Esophagus squamous epithelium (tissue), 5 donors: ENCODE results near the gene CBFA2T2. TPM values are rescaled to one million over a fixed set of nuclear protein-coding genes. Genes with fewer than 3 reads are reported as not detected.

Experiments
- DNase-seq: peaks from one replicate; lab custom pipeline; 2025; lab: John Stamatoyannopoulos, UW
- H3K27ac ChIP-seq, 4 donors: fragments of 200-600 bp; sonication (generic); one replicate each; pipeline ENCODE4 v1.5.1; 2016 to 2019; ENCODE audit warnings: mild to moderate bottlenecking in 1 of 4
- H3K27me3 ChIP-seq, 4 donors: fragments of 200-600 bp; sonication (generic); 1 replicate in 3 of 4; 2 replicates in 1 of 4; pipeline versions ENCODE4 v1.5.1 to v1.6.0; 2017 to 2021; ENCODE audit warnings: antibody characterized with exemption in 1 of 4
- H3K36me3 ChIP-seq, 3 donors: fragments of 200-600 bp; sonication (generic); one replicate each; pipeline ENCODE4 v1.5.1; 2016 to 2019
- H3K4me1 ChIP-seq, 3 donors: fragments of 200-600 bp; sonication (generic); one replicate each; pipeline ENCODE4 v1.5.1; 2017 to 2019
- H3K4me3 ChIP-seq, 4 donors: fragments of 200-600 bp; sonication (generic); 1 replicate in 3 of 4; 2 replicates in 1 of 4; pipeline ENCODE4 v1.5.1; 2016 to 2019; ENCODE audit warnings: mild to moderate bottlenecking in 2 of 4, moderate library complexity in 1 of 4
- H3K9me3 ChIP-seq, 3 donors: fragments of 200-600 bp; sonication (generic); one replicate each; pipeline ENCODE4 v1.5.1; 2016 to 2019
- CTCF ChIP-seq, 6 experiments: fragments of 450-650 bp in 4 of 6; fragments of 200-600 bp in 2 of 6; sonication (generic) in 2 of 6; IDR thresholded peaks; one replicate each; pipeline ENCODE4 v1.5.1; 2016 to 2019; ENCODE audit warnings: antibody characterized with exemption in 6 of 6, mild to moderate bottlenecking in 4 of 6, moderate library complexity in 4 of 6
- POLR2A ChIP-seq, 4 donors: fragments of 450-650 bp; IDR thresholded peaks; one replicate each; pipeline ENCODE4 v1.6.1; 2017; ENCODE audit warnings: antibody characterized with exemption in 4 of 4, mild to moderate bottlenecking in 4 of 4, moderate library complexity in 3 of 4
- WGBS, 2 donors: methylation state at CpG; one replicate each; pipeline ENCODE4 v1.1.5; 2018; 5-methylcytosine and 5-hydroxymethylcytosine counted together
- intact Hi-C: fragments of 100-400 bp; cut with DNase I; formaldehyde crosslinking; loops from one replicate; pipeline ENCODE4 v1.15.0; 2022
- total RNA-seq, 4 donors: library from RNA; depleted of rRNA; stranded (reverse); fragments of >200 nt; gene quantifications; one replicate each; pipeline ENCODE4 v1.1.0, GENCODE V29; 2016
- donor health status: DM: yes; HTN: yes; CAD: no.

CBFA2T2 gene
- total RNA-seq, 4 donors from 2014 or later = 10.5 to 15.6 (median 10.8) TPM

- Histone ChIP-seq H3K9me3 (no peaks in the 10 kb centered on the region), H3K36me3 (peaks cover 0 to 28% (median 0%) of the 10 kb centered on the region in 3 donors), H3K27ac (peak overlapping the region in 3 of 4 donors; percentile 81 to 94 (median 91)), H3K27me3 (no peaks in the 10 kb centered on the region), H3K4me1 (peaks cover 38 to 87% (median 39%) of the 10 kb centered on the region in 3 donors), H3K4me3 (peak overlapping the region in 3 of 4 donors; percentile 61 to 87 (median 74))
- 57 to 60% methylated on average over 3 to 8 of the region's 17 CpGs for WGBS, 2 donors
- no peak for DNase-seq
- intact Hi-C loops = no loop called here
- TF ChIP-seq POLR2A (IDR thresholded peaks at IDR 0.05) (no peak), CTCF (IDR thresholded peaks at IDR 0.05) (no peak)
Observed at GRCh38 chr20:33672426-33673113, 182.7 kb downstream of the CBFA2T2 start.

- H3K4me1 ChIP-seq = peaks cover 34 to 85% (median 34%) of the 10 kb centered on the region in 3 donors
Observed at GRCh38 chr20:33673114-33673409, 183.2 kb downstream of the CBFA2T2 start.

GRCh38 chr20:33673410-33674293, 183.8 kb downstream of the CBFA2T2 start:
- no peak for TF ChIP-seq CTCF (IDR thresholded peaks at IDR 0.05)
- no peak for TF ChIP-seq POLR2A (IDR thresholded peaks at IDR 0.05)
- intact Hi-C loops = no loop called here
- no peaks in the 10 kb centered on the region for H3K27me3 ChIP-seq
- WGBS, 2 donors = 12 to 60% methylated on average over 5 to 19 of the region's 29 CpGs
- H3K4me1 ChIP-seq = peaks cover 28 to 79% (median 29%) of the 10 kb centered on the region in 3 donors
- H3K36me3 ChIP-seq = peaks cover 0 to 28% (median 0%) of the 10 kb centered on the region in 3 donors
- peak overlapping the region; percentile 81 to 94 (median 88) for H3K27ac ChIP-seq
- no peaks in the 10 kb centered on the region for H3K9me3 ChIP-seq
- no peak for DNase-seq
- H3K4me3 ChIP-seq = peak overlapping the region; percentile 61 to 87 (median 69)

More at GRCh38 chr20:33673114-33673409, 183.2 kb downstream of the CBFA2T2 start:
- TF ChIP-seq CTCF (IDR thresholded peaks at IDR 0.05) (no peak), POLR2A (IDR thresholded peaks at IDR 0.05) (no peak)
- no peaks in the 10 kb centered on the region for H3K27me3 ChIP-seq
- peak overlapping the region; percentile 81 to 94 (median 88) for H3K27ac ChIP-seq
- 73 to 86% methylated on average over 3 of the region's 4 CpGs for WGBS, 2 donors
- intact Hi-C loops = no loop called here
- H3K9me3 ChIP-seq = no peaks in the 10 kb centered on the region
- H3K4me3 ChIP-seq = peak overlapping the region in 3 of 4 donors; percentile 61 to 87 (median 74)
- DNase-seq = no peak
- H3K36me3 ChIP-seq = peaks cover 0 to 28% (median 0%) of the 10 kb centered on the region in 3 donors

- no peaks in the 10 kb centered on the region for H3K27me3 ChIP-seq
- H3K9me3 ChIP-seq = no peaks in the 10 kb centered on the region
- TF ChIP-seq CTCF (IDR thresholded peaks at IDR 0.05) (no peak), POLR2A (IDR thresholded peaks at IDR 0.05) (peak in 2 of 4 donors; percentile 44 to 47)
- no peak for DNase-seq
- intact Hi-C loops = no loop called here
- WGBS, 2 donors = 12 to 13% methylated on average over 13 to 20 of the region's 73 CpGs
- H3K4me1 ChIP-seq = peaks cover 28 to 71% (median 29%) of the 10 kb centered on the region in 3 donors
- H3K36me3 ChIP-seq = peaks cover 0 to 20% (median 0%) of the 10 kb centered on the region in 3 donors
- peak within 1 kb of the TSS; percentile 61 to 87 (median 69) for H3K4me3 ChIP-seq
- H3K27ac ChIP-seq = peak within 1 kb of the TSS; percentile 81 to 94 (median 88)
Observed at GRCh38 chr20:33674294-33675135, 184.6 kb downstream of the CBFA2T2 start, which contains the start of gene NECAB3. Gene NECAB3, minus strand, starts transcription at chr20:33674428. Its CDS starts 76 bp downstream, at chr20:33674352.
